RWPE2 (cell line): ENCODE results near the gene SLC35G1.

Experiments
- ATAC-seq: fragments of 200-7000 bp; cut with Tn5 transposase; 3 replicates; pipeline ENCODE4 v1.9.1; 2021; ENCODE audit warnings: low read depth
- DNase-seq: peaks from one replicate; pipeline ENCODE4 v3.0.0-alpha.2; 2020; ENCODE audit warnings: low spot score
- H3K27ac ChIP-seq: fragments of 450-650 bp; 2 replicates; pipeline ENCODE4 v1.5.1; 2017; ENCODE audit warnings: mild to moderate bottlenecking; ENCODE audit not compliant: poor library complexity, severe bottlenecking
- H3K27me3 ChIP-seq: fragments of 250-450 bp; sonication (Bioruptor Pico); 2 replicates; pipeline ENCODE4 v1.5.1; 2021; ENCODE audit warnings: mild to moderate bottlenecking, moderate library complexity; ENCODE audit not compliant: insufficient read depth, poor library complexity, severe bottlenecking
- H3K36me3 ChIP-seq: fragments of 250-450 bp; sonication (Bioruptor Pico); 2 replicates; pipeline ENCODE4 v1.5.1; 2020; ENCODE audit warnings: low read depth, mild to moderate bottlenecking, moderate library complexity
- H3K4me1 ChIP-seq: fragments of 250-450 bp; sonication (Bioruptor Pico); 2 replicates; pipeline ENCODE4 v1.5.1; 2021; ENCODE audit warnings: mild to moderate bottlenecking, moderate library complexity; ENCODE audit not compliant: insufficient read depth, poor library complexity, severe bottlenecking
- H3K4me3 ChIP-seq: fragments of 250-450 bp; sonication (Bioruptor Pico); 2 replicates; pipeline ENCODE4 v1.5.1; 2021; ENCODE audit warnings: mild to moderate bottlenecking, moderate library complexity; ENCODE audit not compliant: severe bottlenecking
- H3K9me3 ChIP-seq: fragments of 250-450 bp; sonication (Bioruptor Pico); 2 replicates; pipeline ENCODE4 v1.5.1; 2021; ENCODE audit warnings: mild to moderate bottlenecking, moderate library complexity; ENCODE audit not compliant: severe bottlenecking
- TF ChIP-seq, protein P1 (sequence below): fragments of 450-650 bp; IDR thresholded peaks from one replicate; pipeline ENCODE4 v1.5.1; 2017; ENCODE audit warnings: mild to moderate bottlenecking, moderate library complexity; ENCODE audit not compliant: poor library complexity, severe bottlenecking

The SLC35G1 gene

DNA sequence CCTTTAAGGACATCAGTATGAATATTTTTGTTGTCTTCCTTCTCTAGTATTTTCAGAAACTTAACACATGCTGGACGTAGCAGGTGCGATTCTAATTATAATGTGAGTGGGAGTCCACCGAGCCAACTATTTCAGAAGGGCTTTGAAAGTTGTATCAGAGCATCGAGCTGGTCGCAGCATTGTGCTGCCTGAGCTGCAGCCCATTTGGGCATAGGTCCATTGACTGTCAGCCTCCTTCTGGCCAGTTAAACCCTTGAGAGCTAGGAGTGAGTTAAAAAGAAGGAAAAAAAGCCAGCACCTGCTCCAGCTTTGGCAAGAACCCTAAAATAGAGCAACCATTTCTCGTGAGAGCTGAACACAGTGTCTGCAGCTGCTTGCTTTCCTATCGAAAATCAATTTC is 47.8 kb downstream of the SLC35G1 start:
- Histone ChIP-seq H3K27me3 (no peaks in the 10 kb centered on the region), H3K27ac (no peak overlapping the region), H3K4me3 (no peak overlapping the region), H3K36me3 (no peaks in the 10 kb centered on the region), H3K4me1 (no peaks in the 10 kb centered on the region), H3K9me3 (no peaks in the 10 kb centered on the region)
- no peak for ATAC-seq
- no peak for DNase-seq
- TF ChIP-seq, protein P1, sequence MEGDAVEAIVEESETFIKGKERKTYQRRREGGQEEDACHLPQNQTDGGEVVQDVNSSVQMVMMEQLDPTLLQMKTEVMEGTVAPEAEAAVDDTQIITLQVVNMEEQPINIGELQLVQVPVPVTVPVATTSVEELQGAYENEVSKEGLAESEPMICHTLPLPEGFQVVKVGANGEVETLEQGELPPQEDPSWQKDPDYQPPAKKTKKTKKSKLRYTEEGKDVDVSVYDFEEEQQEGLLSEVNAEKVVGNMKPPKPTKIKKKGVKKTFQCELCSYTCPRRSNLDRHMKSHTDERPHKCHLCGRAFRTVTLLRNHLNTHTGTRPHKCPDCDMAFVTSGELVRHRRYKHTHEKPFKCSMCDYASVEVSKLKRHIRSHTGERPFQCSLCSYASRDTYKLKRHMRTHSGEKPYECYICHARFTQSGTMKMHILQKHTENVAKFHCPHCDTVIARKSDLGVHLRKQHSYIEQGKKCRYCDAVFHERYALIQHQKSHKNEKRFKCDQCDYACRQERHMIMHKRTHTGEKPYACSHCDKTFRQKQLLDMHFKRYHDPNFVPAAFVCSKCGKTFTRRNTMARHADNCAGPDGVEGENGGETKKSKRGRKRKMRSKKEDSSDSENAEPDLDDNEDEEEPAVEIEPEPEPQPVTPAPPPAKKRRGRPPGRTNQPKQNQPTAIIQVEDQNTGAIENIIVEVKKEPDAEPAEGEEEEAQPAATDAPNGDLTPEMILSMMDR = no peak

DNA sequence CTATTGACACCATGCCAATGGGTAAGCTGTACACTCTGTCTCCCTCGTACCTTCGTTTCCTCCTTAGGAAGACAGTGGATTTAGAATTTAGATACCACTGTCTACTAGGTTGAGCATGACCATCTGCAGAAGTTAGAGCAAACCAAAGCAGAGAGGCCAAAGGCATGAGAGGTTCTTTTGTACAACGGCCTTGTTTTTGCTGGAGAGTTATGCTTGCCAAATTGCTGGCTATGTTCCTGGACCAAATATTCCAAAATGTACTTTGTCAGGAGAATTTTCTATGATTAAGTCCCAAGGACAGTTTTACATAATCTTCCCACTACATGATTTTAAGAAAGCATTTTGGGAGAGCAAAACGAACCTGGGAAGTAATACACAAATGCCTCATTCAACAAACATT is 52.0 kb downstream of the SLC35G1 start:
- DNase-seq (no peak), ATAC-seq (no peak)
- Histone ChIP-seq H3K27me3 (no peaks in the 10 kb centered on the region), H3K36me3 (no peaks in the 10 kb centered on the region), H3K4me3 (no peak overlapping the region), H3K9me3 (no peaks in the 10 kb centered on the region), H3K4me1 (no peaks in the 10 kb centered on the region), H3K27ac (no peak overlapping the region)
- TF ChIP-seq, protein P1 = no peak

DNA sequence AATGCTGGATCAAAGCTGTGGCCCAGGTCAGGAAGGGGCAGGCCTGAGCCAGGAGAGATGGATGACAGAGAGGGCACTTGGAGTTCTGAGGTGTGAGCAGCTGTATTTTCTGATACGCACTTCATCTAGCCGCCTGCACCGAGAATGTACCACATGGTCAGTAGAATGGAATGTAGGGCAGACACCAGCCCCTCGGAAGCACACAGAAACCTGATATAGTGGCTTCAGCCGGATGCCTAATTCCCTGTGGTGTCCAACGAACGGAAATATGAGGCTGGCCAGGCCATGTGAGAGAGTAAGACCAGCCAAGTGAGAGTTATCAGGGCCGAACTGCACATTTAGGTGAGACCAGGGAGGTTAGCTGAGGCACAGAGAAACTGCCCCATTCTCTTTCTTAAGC is 53.3 kb downstream of the SLC35G1 start:
- H3K27ac ChIP-seq = no peak overlapping the region

DNA sequence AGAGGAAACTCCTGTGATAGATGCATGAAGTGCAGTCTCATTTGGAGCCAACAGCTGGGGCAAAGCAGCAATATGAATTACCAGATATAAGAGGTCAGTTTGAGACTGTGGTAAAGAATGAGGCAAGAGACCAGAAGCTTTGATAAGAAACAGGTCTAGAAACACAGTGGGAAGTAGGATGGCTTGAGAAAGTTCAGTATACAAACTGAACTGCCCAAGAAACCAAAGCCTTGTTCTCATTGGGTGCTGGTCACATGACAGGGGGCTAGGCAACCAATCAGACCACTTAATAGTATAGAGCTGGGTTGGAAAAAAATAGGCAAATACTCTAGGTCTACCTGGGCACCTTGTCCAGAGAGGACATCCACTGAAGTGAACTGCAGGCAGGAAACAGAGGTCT is 53.7 kb downstream of the SLC35G1 start:
- TF ChIP-seq, protein P1 = no peak
- H3K27me3 ChIP-seq = no peaks in the 10 kb centered on the region

More for the DNA sequence above, 53.3 kb downstream of the SLC35G1 start:
- peak; percentile 82 for ATAC-seq
- no peak for DNase-seq
- no peaks in the 10 kb centered on the region for H3K36me3 ChIP-seq
- no peaks in the 10 kb centered on the region for H3K27me3 ChIP-seq
- H3K9me3 ChIP-seq = no peaks in the 10 kb centered on the region
- TF ChIP-seq, protein P1 = no peak
- no peaks in the 10 kb centered on the region for H3K4me1 ChIP-seq
- H3K4me3 ChIP-seq = no peak overlapping the region

DNA sequence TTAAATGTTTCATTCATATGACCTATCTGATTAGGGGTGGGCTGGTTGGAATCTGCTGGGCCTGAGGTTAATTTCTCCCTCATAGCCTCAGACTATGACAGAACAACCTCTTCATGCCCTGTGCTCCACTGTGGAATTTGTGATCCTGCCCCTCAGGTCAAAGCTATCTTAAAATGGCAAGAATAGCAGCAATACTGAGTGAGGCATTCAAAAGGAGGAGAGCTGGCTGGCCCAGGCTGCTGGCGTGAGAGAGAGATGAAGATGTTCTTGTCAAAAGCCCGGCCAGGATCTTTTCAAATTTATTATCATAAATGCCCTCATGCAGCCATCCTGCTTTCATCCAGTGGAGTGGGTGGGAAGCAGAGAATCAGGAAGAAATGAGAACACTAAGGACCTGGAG is 58.1 kb downstream of the SLC35G1 start:
- no peak overlapping the region for H3K4me3 ChIP-seq

More for the DNA sequence above, 53.7 kb downstream of the SLC35G1 start:
- H3K27ac ChIP-seq = no peak overlapping the region
- H3K36me3 ChIP-seq = no peaks in the 10 kb centered on the region
- DNase-seq (no peak), ATAC-seq (no peak)
- no peaks in the 10 kb centered on the region for H3K9me3 ChIP-seq
- no peak overlapping the region for H3K4me3 ChIP-seq
- H3K4me1 ChIP-seq = no peaks in the 10 kb centered on the region

More for the DNA sequence above, 58.1 kb downstream of the SLC35G1 start:
- no peaks in the 10 kb centered on the region for H3K9me3 ChIP-seq
- ATAC-seq = no peak
- H3K4me1 ChIP-seq = peaks cover 13% of the 10 kb centered on the region
- no peaks in the 10 kb centered on the region for H3K27me3 ChIP-seq
- no peak overlapping the region for H3K27ac ChIP-seq
- no peak for DNase-seq
- TF ChIP-seq, protein P1 = no peak
- H3K36me3 ChIP-seq = no peaks in the 10 kb centered on the region
